K562 (cell line): Measurements from ENCODE around the gene JKAMP. TPM values are rescaled to one million over a fixed set of nuclear protein-coding genes. Genes with fewer than 3 reads are reported as not detected.

ENCODE experiments used
- FOXJ2 ChIP-seq: fragments of 200-800 bp; sonication (Bioruptor generic); IDR thresholded peaks from 2 replicates; pipeline ENCODE4 v1.6.1; 2016; ENCODE audit warnings: missing genetic modification characterization, missing compliant biosample characterization
- NFE2 ChIP-seq: IDR thresholded peaks from 2 replicates; pipeline ENCODE4 v1.6.1; 2014; ENCODE audit warnings: antibody characterized with exemption, low read depth
- ZBTB40 ChIP-seq, 2 experiments: fragments of 450-650 bp in 1 of 2; sonication (generic) in 1 of 2; formaldehyde crosslinking in 1 of 2; IDR thresholded peaks; 2 replicates each; pipeline versions ENCODE4 v1.7.1 to v1.9.0; 2016 to 2022; ENCODE audit warnings: inconsistent platforms in 1 of 2, mild to moderate bottlenecking in 1 of 2, missing genetic modification reagents in 1 of 2
- ZNF318 ChIP-seq, 2 experiments: fragments of 450-650 bp; IDR thresholded peaks; 2 replicates each; pipeline ENCODE4 v1.6.1; 2016; ENCODE audit warnings: mild to moderate bottlenecking in 2 of 2, borderline replicate concordance in 1 of 2, low read depth in 1 of 2, moderate library complexity in 1 of 2
- ZNF639 ChIP-seq, 2 experiments: fragments of 200-800 bp in 1 of 2; sonication (Bioruptor generic) in 1 of 2; sonication (generic) in 1 of 2; formaldehyde crosslinking in 1 of 2; IDR thresholded peaks in 1 of 2; conservative IDR thresholded peaks in 1 of 2; 2 replicates each; pipeline versions ENCODE4 v1.5.0 to v1.6.1; 2016 to 2020; ENCODE audit warnings: missing compliant biosample characterization in 1 of 2, missing genetic modification characterization in 1 of 2, missing genetic modification reagents in 1 of 2
- polyA plus RNA-seq, 8 experiments: library from polyadenylated mRNA; depleted of rRNA in 4 of 8; stranded (reverse) in 5 of 8; unstranded in 3 of 8; fragments of >200 nt; fragmentation: Nextera tagmentation in 2 of 8; fragmentation: Illumina TruSeq in 1 of 8; extraction: Ambion mirVana in 2 of 8; extraction: Trizol in 1 of 8; gene quantifications; 2 replicates each; pipeline versions ENCODE4 v1.2.1 to v1.2.3, GENCODE V29; 2011 to 2014; ENCODE audit warnings: inconsistent platforms in 1 of 8, missing spikeins in 1 of 8
- total RNA-seq, 7 experiments: library from RNA; depleted of rRNA in 6 of 7; stranded (reverse); fragments of >200 nt in 6 of 7; fragmentation: Illumina TruSeq in 2 of 7; extraction: Trizol in 2 of 7; gene quantifications; 2 replicates each; pipeline versions ENCODE4 v1.2.1 to v1.2.3, GENCODE V29; 2011 to 2021; ENCODE audit warnings: low replicate concordance in 1 of 7

JKAMP gene
- total and polyA plus RNA-seq, 9 of the 15 experiments (the other 6 are each of a cell fraction or from before 2014, with no cell fraction given) = 19.3 to 119 (median 33.8) TPM

GRCh38 chr14:59483819-59484638, at the start of gene JKAMP, which contains the start of gene L3HYPDH (continued):
- TF ChIP-seq ZBTB40 (IDR thresholded peaks at IDR 0.05) (0 out of 2 replicates have a peak, but pooled peaks have one; percentile 36), ZBTB40 (CRISPR knock-in tag; IDR thresholded peaks at IDR 0.05) (no peak; the same call in 1 of the 2 replicates), ZNF639 (CRISPR knock-in tag; conservative IDR thresholded peaks at IDR 0.05 in 1 of 2, IDR thresholded peaks at IDR 0.05 in 1 of 2) (peak in 1 of 2 experiments; percentile 30; a peak in 1 of 4 replicates), FOXJ2 (no peak), ZNF318 (IDR thresholded peaks at IDR 0.05; ENCODE audit: borderline replicate concordance in 1 of 2, low read depth in 1 of 2) (no peak), NFE2 (no peak)
